Panc1 (cell line): Measurements from ENCODE around the gene CSNK1G1.

Experiments
- CTCF ChIP-seq: fragments of 450-650 bp; IDR thresholded peaks from 2 replicates; pipeline ENCODE4 v1.5.1; 2017; ENCODE audit warnings: mild to moderate bottlenecking
- POLR2AphosphoS5 ChIP-seq: IDR thresholded peaks from 2 replicates; pipeline ENCODE4 v1.6.1; 2012; ENCODE audit warnings: mild to moderate bottlenecking, low read depth, low read length, moderate library complexity
- TF ChIP-seq, protein P1 (sequence below), 2 experiments: IDR thresholded peaks; 2 replicates each; pipeline ENCODE4 v1.6.1; 2011 to 2012; ENCODE audit warnings: low read depth in 2 of 2, control low read depth in 1 of 2, low read length in 1 of 2, mild to moderate bottlenecking in 1 of 2, moderate library complexity in 1 of 2; ENCODE audit not compliant: insufficient read depth in 1 of 2

DNA sequence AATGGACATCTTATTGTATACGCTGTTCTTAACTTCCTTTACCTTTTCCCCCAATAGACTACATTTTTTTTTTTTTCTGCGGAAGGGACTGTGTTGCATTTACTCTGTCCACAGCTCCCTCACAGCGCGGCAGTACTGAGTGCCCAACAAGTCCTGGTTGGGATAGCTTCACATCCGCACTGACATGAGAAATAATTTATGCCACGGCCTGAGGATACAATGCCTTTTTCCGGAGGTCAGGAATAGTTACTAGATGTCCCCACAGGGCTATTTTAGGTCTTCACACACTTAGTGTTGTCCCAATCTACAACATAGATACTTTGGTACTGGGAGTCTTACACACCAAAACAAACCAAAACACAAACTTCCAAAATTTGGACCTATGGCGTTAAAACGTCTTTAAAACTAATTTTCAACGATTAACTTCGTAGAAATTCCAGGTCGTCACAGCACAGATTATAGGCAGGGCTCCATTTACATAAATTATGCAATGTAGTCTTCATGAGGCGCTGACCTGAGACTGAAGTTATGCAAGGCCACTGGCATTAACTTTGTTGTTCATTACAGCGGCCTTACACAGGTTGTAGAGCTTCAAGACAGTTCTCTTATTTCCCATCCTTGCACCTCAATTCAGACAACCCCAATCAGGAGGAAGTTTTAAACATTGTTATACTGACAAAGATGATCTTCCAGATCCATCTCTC lies 192.2 kb downstream of the CSNK1G1 start:
- no peak for TF ChIP-seq CTCF
- no peak for TF ChIP-seq POLR2AphosphoS5
- TF ChIP-seq, protein P1, sequence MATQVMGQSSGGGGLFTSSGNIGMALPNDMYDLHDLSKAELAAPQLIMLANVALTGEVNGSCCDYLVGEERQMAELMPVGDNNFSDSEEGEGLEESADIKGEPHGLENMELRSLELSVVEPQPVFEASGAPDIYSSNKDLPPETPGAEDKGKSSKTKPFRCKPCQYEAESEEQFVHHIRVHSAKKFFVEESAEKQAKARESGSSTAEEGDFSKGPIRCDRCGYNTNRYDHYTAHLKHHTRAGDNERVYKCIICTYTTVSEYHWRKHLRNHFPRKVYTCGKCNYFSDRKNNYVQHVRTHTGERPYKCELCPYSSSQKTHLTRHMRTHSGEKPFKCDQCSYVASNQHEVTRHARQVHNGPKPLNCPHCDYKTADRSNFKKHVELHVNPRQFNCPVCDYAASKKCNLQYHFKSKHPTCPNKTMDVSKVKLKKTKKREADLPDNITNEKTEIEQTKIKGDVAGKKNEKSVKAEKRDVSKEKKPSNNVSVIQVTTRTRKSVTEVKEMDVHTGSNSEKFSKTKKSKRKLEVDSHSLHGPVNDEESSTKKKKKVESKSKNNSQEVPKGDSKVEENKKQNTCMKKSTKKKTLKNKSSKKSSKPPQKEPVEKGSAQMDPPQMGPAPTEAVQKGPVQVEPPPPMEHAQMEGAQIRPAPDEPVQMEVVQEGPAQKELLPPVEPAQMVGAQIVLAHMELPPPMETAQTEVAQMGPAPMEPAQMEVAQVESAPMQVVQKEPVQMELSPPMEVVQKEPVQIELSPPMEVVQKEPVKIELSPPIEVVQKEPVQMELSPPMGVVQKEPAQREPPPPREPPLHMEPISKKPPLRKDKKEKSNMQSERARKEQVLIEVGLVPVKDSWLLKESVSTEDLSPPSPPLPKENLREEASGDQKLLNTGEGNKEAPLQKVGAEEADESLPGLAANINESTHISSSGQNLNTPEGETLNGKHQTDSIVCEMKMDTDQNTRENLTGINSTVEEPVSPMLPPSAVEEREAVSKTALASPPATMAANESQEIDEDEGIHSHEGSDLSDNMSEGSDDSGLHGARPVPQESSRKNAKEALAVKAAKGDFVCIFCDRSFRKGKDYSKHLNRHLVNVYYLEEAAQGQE (IDR thresholded peaks at IDR 0.05; ENCODE audit: insufficient read depth in 1 of 2, low read depth in 2 of 2, low read length in 1 of 2), result no peak
